Upper lobe of left lung (tissue), 6 donors: ENCODE data around the gene DMAC2. TPM values are rescaled to one million over a fixed set of nuclear protein-coding genes. Genes with fewer than 3 reads are reported as not detected.
"Not testable (repeated sequence)": the region's sequence is repeated elsewhere in the genome, so short reads cannot be mapped to it uniquely, and the experiment has no call there.

ENCODE experiments used
- ATAC-seq, 2 donors: fragments of 200-7000 bp; cut with Tn5 transposase; one replicate each; pipeline ENCODE4 v1.9.1; 2022; ENCODE audit warnings: mild to moderate bottlenecking in 2 of 2, moderate library complexity in 2 of 2; ENCODE audit not compliant: low FRiP score in 2 of 2
- DNase-seq, 2 donors: peaks; one replicate each; pipeline ENCODE4 v3.0.0-alpha.2; 2019 to 2020
- H3K27ac ChIP-seq, 4 donors: fragments of 200-600 bp; sonication (generic); one replicate each; pipeline ENCODE4 v1.5.1; 2016 to 2019
- H3K27me3 ChIP-seq, 4 donors: fragments of 200-600 bp; sonication (generic); one replicate each; pipeline ENCODE4 v1.5.1; 2017 to 2019
- H3K36me3 ChIP-seq, 4 donors: fragments of 200-600 bp; sonication (generic); one replicate each; pipeline ENCODE4 v1.5.1; 2016 to 2019
- H3K4me1 ChIP-seq, 4 donors: fragments of 200-600 bp; sonication (generic); one replicate each; pipeline ENCODE4 v1.5.1; 2018 to 2019
- H3K4me3 ChIP-seq, 4 donors: fragments of 200-600 bp; sonication (generic); one replicate each; pipeline ENCODE4 v1.5.1; 2017 to 2019; ENCODE audit warnings: mild to moderate bottlenecking in 2 of 4, moderate library complexity in 1 of 4
- H3K9me3 ChIP-seq, 4 donors: fragments of 200-600 bp; sonication (generic); one replicate each; pipeline ENCODE4 v1.5.1; 2018 to 2019
- EP300 ChIP-seq, 4 donors: sonication (generic); formaldehyde crosslinking; IDR thresholded peaks; one replicate each; pipeline ENCODE4 v1.5.1; 2017; ENCODE audit warnings: antibody characterized with exemption in 4 of 4, control low read depth in 2 of 4
- POLR2A ChIP-seq, 4 donors: fragments of 450-650 bp; IDR thresholded peaks; one replicate each; pipeline ENCODE4 v1.5.1; 2016 to 2017; ENCODE audit warnings: antibody characterized with exemption in 4 of 4, mild to moderate bottlenecking in 2 of 4
- POLR2AphosphoS5 ChIP-seq, 2 donors: sonication (generic); formaldehyde crosslinking; IDR thresholded peaks; one replicate each; pipeline ENCODE4 v1.5.1; 2017; ENCODE audit warnings: antibody characterized with exemption in 2 of 2
- WGBS, 2 donors: methylation state at CpG; one replicate each; pipeline ENCODE4 v1.1.5; 2017 to 2018; 5-methylcytosine and 5-hydroxymethylcytosine counted together
- small RNA-seq, 4 donors: library from RNA; depleted of rRNA; stranded (forward); fragments of <200 nt; gene quantifications; one replicate each; pipeline ENCODE3, GENCODE V24; 2016
- total RNA-seq, 6 donors: library from RNA; depleted of rRNA in 4 of 6; stranded (reverse); fragments of >200 nt in 4 of 6; gene quantifications; one replicate each; pipeline versions ENCODE4 v1.1.0 to v1.2.1, GENCODE V29; 2016 to 2021
- TF ChIP-seq, protein P1 (sequence below), 6 experiments: fragments of 450-650 bp in 4 of 6; fragments of 200-600 bp in 2 of 6; sonication (generic) in 2 of 6; IDR thresholded peaks; one replicate each; pipeline ENCODE4 v1.5.1; 2016 to 2019; ENCODE audit warnings: antibody characterized with exemption in 6 of 6
- donor health status: DM: no; HTN: no; CAD: no; lungs with moderate emphysema.
- donor health status: DM: no; HTN: yes; CAD: no; lungs with severe emphysema.

DMAC2 gene
- total RNA-seq, 6 donors from 2014 or later = 28.9 to 63.1 (median 38.3) TPM

DNA sequence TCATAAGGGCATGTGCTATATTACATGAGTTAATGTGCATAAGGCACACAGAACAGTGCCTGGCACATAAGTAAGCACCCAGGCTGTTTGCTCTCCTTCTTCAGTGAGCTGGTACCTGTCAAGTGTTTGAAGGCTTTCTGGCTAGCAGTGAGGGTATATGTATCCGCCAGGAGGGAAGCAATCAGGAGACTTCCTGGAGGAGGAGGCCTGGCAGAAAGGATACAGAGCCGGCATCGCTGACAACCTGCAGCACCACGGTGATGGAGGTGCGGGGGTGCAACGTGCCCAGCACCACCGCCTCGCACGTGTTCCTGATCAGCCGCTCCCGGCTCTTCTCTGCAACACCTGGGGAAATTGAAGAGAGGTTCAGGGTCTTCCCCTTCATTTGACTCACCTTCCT, 48.1 kb downstream of the DMAC2 start:
- TF ChIP-seq, protein P1, sequence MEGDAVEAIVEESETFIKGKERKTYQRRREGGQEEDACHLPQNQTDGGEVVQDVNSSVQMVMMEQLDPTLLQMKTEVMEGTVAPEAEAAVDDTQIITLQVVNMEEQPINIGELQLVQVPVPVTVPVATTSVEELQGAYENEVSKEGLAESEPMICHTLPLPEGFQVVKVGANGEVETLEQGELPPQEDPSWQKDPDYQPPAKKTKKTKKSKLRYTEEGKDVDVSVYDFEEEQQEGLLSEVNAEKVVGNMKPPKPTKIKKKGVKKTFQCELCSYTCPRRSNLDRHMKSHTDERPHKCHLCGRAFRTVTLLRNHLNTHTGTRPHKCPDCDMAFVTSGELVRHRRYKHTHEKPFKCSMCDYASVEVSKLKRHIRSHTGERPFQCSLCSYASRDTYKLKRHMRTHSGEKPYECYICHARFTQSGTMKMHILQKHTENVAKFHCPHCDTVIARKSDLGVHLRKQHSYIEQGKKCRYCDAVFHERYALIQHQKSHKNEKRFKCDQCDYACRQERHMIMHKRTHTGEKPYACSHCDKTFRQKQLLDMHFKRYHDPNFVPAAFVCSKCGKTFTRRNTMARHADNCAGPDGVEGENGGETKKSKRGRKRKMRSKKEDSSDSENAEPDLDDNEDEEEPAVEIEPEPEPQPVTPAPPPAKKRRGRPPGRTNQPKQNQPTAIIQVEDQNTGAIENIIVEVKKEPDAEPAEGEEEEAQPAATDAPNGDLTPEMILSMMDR (IDR thresholded peaks at IDR 0.05) = no peak
- 20 to 88% methylated on average over 2 to 11 of the region's 11 CpGs for WGBS, 2 donors
- peak in 1 of 2 donors; percentile 34 for DNase-seq
- no peak overlapping the region for H3K27ac ChIP-seq
- H3K9me3 ChIP-seq = no peaks in the 10 kb centered on the region
- no peak overlapping the region for H3K4me3 ChIP-seq
- H3K4me1 ChIP-seq = peaks cover 0 to 8% (median 7%) of the 10 kb centered on the region in 4 donors
- ATAC-seq = no peak
- no peaks in the 10 kb centered on the region for H3K27me3 ChIP-seq
- peaks cover 0 to 41% (median 28%) of the 10 kb centered on the region in 4 donors for H3K36me3 ChIP-seq

DNA sequence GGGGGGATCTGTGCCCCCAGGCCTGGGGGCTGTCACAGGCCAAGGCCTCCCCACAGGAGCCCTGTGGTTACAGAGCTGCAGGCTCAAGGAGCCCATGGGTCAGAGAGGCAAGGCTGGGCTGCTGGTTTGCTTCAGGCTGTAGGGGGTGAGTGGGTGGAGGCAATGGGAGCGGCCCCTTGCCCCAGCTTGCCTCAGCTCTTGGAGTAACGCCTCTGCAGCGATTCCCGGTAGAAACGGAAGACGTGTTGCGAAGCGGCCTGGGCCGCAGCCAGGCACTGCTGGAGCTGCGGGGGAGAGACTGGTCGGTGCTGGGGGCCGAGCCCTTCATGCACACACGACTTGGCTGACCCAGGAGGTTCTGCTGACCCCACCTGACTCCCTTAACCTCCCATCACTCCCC, 53.3 kb downstream of the DMAC2 start:
- ATAC-seq = peak in 1 of 2 donors; percentile 61

DNA sequence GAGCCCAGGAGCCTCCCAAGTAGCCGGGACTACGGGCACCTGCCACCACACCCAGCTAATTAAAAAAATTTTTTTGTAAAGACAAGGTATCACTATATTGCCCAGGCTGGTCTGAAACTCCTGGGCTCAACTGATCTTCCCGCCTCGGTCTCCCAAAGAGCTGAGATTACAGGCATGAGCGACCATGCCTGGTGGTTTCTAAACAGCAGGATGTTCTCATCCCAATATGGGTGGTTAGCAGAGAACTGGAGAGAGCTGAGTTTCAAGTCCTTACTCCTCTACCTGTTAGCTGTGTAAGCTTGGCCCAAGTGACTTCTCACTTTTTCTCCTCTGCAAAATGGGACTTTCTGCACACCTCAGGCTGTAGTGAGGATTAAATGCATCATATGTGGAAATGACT, 55.4 kb downstream of the DMAC2 start:
- no peak overlapping the region for H3K27ac ChIP-seq
- 87 to 92% methylated on average over 2 to 5 of the region's 5 CpGs for WGBS, 2 donors
- H3K27me3 ChIP-seq = no peaks in the 10 kb centered on the region
- no peaks in the 10 kb centered on the region for H3K9me3 ChIP-seq
- peaks cover 0 to 42% (median 19%) of the 10 kb centered on the region in 4 donors for H3K36me3 ChIP-seq
- H3K4me1 ChIP-seq = peaks cover 0 to 4% (median 0%) of the 10 kb centered on the region in 4 donors
- DNase-seq (no peak), ATAC-seq (no peak)
- no peak for TF ChIP-seq POLR2A (IDR thresholded peaks at IDR 0.05)
- TF ChIP-seq EP300 (IDR thresholded peaks at IDR 0.05) = no peak
- TF ChIP-seq, protein P1 (IDR thresholded peaks at IDR 0.05) = no peak
- TF ChIP-seq POLR2AphosphoS5 (IDR thresholded peaks at IDR 0.05) = no peak
- no peak overlapping the region for H3K4me3 ChIP-seq

More for the DNA sequence above, 53.3 kb downstream of the DMAC2 start:
- H3K36me3 ChIP-seq = peaks cover 0 to 61% (median 37%) of the 10 kb centered on the region in 4 donors
- H3K27ac ChIP-seq = no peak overlapping the region
- peak in 1 of 2 donors; percentile 73 for DNase-seq
- TF ChIP-seq POLR2A (IDR thresholded peaks at IDR 0.05) = no peak
- no peaks in the 10 kb centered on the region for H3K27me3 ChIP-seq
- WGBS, 2 donors = 92% methylated on average over 13 of the region's 13 CpGs; no CpG with 5 or more reads in 1 of the 2 donors
- no peaks in the 10 kb centered on the region for H3K4me1 ChIP-seq
- no peaks in the 10 kb centered on the region for H3K9me3 ChIP-seq
- no peak overlapping the region for H3K4me3 ChIP-seq

DNA sequence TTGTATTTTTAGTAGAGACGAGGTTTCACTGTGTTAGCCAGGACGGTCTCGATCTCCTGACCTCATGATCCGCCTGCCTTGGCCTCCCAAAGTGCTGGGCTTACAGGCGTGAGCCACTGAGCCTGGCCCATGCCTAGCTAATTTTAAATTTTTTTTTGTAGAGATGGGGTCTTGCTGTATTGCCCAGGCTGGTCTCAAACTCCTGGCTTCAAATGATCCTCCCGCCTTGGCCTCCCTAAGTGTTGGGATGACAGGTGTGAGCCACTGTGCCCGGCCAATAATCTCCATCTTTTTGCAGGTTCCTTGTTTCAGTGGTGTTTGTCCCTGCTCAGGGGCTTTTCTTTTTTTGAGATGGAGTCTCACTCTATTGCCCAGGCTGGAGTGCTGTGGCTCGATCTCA, 58.2 kb downstream of the DMAC2 start:
- not testable (repeated sequence) for H3K27me3 ChIP-seq, H3K4me3 ChIP-seq, H3K27ac ChIP-seq, ATAC-seq, H3K9me3 ChIP-seq, DNase-seq
- 94 to 95% methylated on average over 8 of the region's 8 CpGs for WGBS, 2 donors
- Histone ChIP-seq H3K36me3 (peaks cover 0 to 26% (median 15%) of the 10 kb centered on the region in 4 donors), H3K4me1 (peaks cover 4 to 14% (median 9%) of the 10 kb centered on the region in 4 donors)

Small RNA genes within 50 kb of the gene (small RNA-seq; reads per million reads assigned to genes)
- 0 reads per million in 4 donors for gene RF00017

Other genes with a start within 250 kb of the DMAC2 start
- 10 to 100 TPM in 4 of 6 donors, 1 to 10 TPM in 2; 5.2 to 40.6 (median 20.1) TPM for gene CYP2S1, start 246.7 kb downstream of the DMAC2 start, total RNA-seq
- gene AXL, start 220.7 kb downstream of the DMAC2 start, total RNA-seq = 10 to 100 TPM; 28.4 to 96.9 (median 71.7) TPM
- 100 to 1,000 TPM; 152 to 351 (median 211) TPM for gene HNRNPUL1, start 175.5 kb downstream of the DMAC2 start, total RNA-seq
- gene CCDC97, start 129.7 kb downstream of the DMAC2 start, total RNA-seq = 10 to 100 TPM; 22.0 to 36.7 (median 27.0) TPM
- gene TGFB1, start 86.0 kb downstream of the DMAC2 start, total RNA-seq = 100 to 1,000 TPM in 2 of 6 donors, 10 to 100 TPM in 4; 28.5 to 138 (median 76.8) TPM
- 10 to 100 TPM in 3 of 6 donors, 1 to 10 TPM in 2, not detected in 1; 7.0 to 17.2 (median 10.3) TPM for gene B9D2, start 75.8 kb downstream of the DMAC2 start, total RNA-seq
- 10 to 100 TPM; 18.7 to 65.0 (median 29.3) TPM for gene TMEM91, start 63.4 kb downstream of the DMAC2 start, total RNA-seq
- gene EXOSC5, start 42.6 kb downstream of the DMAC2 start, total RNA-seq = 10 to 100 TPM in 4 of 6 donors, 1 to 10 TPM in 1, under 1 TPM in 1; 0.89 to 18.4 (median 16.0) TPM
- 10 to 100 TPM; 28.4 to 71.7 (median 63.3) TPM for gene BCKDHA, start 42.1 kb downstream of the DMAC2 start, total RNA-seq
- 10 to 100 TPM; 10.0 to 39.1 (median 23.4) TPM for gene B3GNT8, start 12.5 kb downstream of the DMAC2 start, total RNA-seq
- gene ERICH4, start 3.2 kb upstream of the DMAC2 start, total RNA-seq = not detected
- 10 to 100 TPM in 4 of 6 donors, 1 to 10 TPM in 2; 2.3 to 22.4 (median 16.3) TPM for gene CEACAM21, start 136.3 kb upstream of the DMAC2 start, total RNA-seq
- 1 to 10 TPM; 1.7 to 8.6 (median 5.0) TPM for gene CEACAM4, start 187.2 kb upstream of the DMAC2 start, total RNA-seq
- under 1 TPM in 3 of 6 donors, not detected in 3; 0.23 to 0.30 (median 0.27) TPM for gene CEACAM7, start 248.4 kb upstream of the DMAC2 start, total RNA-seq